Liver (tissue), 9 donors: ENCODE results near the gene GINS2. TPM values are rescaled to one million over a fixed set of nuclear protein-coding genes. Genes with fewer than 3 reads are reported as not detected.

Experiments
- DNase-seq: peaks from one replicate; pipeline ENCODE4 v3.0.0-alpha.2; 2017; ENCODE audit warnings: low spot score
- H3K27ac ChIP-seq, 2 donors: one replicate each; pipeline ENCODE4 v1.7.0; 2013; ENCODE audit warnings: inconsistent platforms in 2 of 2, low read length in 2 of 2, control low read depth in 1 of 2, low read depth in 1 of 2, mild to moderate bottlenecking in 1 of 2
- H3K27me3 ChIP-seq, 4 donors: one replicate each; pipeline versions ENCODE4 v1.6.1 to v1.7.0; 2013; ENCODE audit warnings: low read length in 3 of 4, inconsistent platforms in 1 of 4, mild to moderate bottlenecking in 1 of 4, moderate library complexity in 1 of 4; ENCODE audit not compliant: control insufficient read depth in 4 of 4, insufficient read depth in 4 of 4
- H3K36me3 ChIP-seq, 4 donors: one replicate each; pipeline versions ENCODE4 v1.6.1 to v1.7.0; 2013; ENCODE audit warnings: low read length in 3 of 4, mild to moderate bottlenecking in 3 of 4, low read depth in 1 of 4, moderate library complexity in 1 of 4; ENCODE audit not compliant: control insufficient read depth in 4 of 4, insufficient read depth in 3 of 4
- H3K4me1 ChIP-seq, 4 donors: one replicate each; pipeline versions ENCODE4 v1.6.1 to v1.7.0; 2013; ENCODE audit warnings: low read length in 3 of 4, mild to moderate bottlenecking in 3 of 4, moderate library complexity in 1 of 4; ENCODE audit not compliant: control insufficient read depth in 4 of 4, insufficient read depth in 4 of 4
- H3K4me3 ChIP-seq, 3 donors: one replicate each; pipeline versions ENCODE4 v1.6.1 to v1.7.0; 2013; ENCODE audit warnings: low read length in 3 of 3, control low read depth in 1 of 3, low read depth in 1 of 3, mild to moderate bottlenecking in 1 of 3
- H3K9ac ChIP-seq, 2 donors: one replicate each; pipeline ENCODE4 v1.7.0; 2013; ENCODE audit warnings: low read length in 2 of 2, mild to moderate bottlenecking in 2 of 2, moderate library complexity in 2 of 2, control low read depth in 1 of 2, low read depth in 1 of 2
- H3K9me3 ChIP-seq, 4 donors: one replicate each; pipeline versions ENCODE4 v1.6.1 to v1.7.0; 2013; ENCODE audit warnings: low read length in 3 of 4; ENCODE audit not compliant: control insufficient read depth in 4 of 4
- ATF3 ChIP-seq: IDR thresholded peaks from 2 replicates; pipeline ENCODE4 v1.6.1; 2016; ENCODE audit warnings: antibody characterized with exemption
- CTCF ChIP-seq: fragments of 150-350 bp; IDR thresholded peaks from 2 replicates; pipeline ENCODE4 v1.5.1; 2017; ENCODE audit warnings: improper control_type of control experiment, low read depth, low read length; ENCODE audit not compliant: missing input control
- FOXA1 ChIP-seq: IDR thresholded peaks from 2 replicates; pipeline ENCODE4 v1.6.1; 2016; ENCODE audit warnings: antibody characterized with exemption
- FOXA2 ChIP-seq: IDR thresholded peaks from 2 replicates; pipeline ENCODE4 v1.6.1; 2016; ENCODE audit warnings: antibody characterized with exemption
- GABPA ChIP-seq, 2 donors: IDR thresholded peaks in 1 of 2; conservative IDR thresholded peaks in 1 of 2; 2 replicates each; pipeline ENCODE4 v1.6.1; 2016; ENCODE audit warnings: antibody characterized with exemption in 2 of 2, mild to moderate bottlenecking in 1 of 2, moderate library complexity in 1 of 2
- HNF4A ChIP-seq, 2 donors: conservative IDR thresholded peaks; 2 replicates each; pipeline ENCODE4 v1.6.1; 2016; ENCODE audit warnings: antibody characterized with exemption in 2 of 2, mild to moderate bottlenecking in 2 of 2
- HNF4G ChIP-seq: IDR thresholded peaks from 2 replicates; pipeline ENCODE4 v1.6.1; 2016; ENCODE audit warnings: antibody characterized with exemption
- JUND ChIP-seq, 2 donors: IDR thresholded peaks; 2 replicates each; pipeline ENCODE4 v1.6.1; 2016; ENCODE audit warnings: antibody characterized with exemption in 2 of 2
- MAX ChIP-seq: IDR thresholded peaks from 2 replicates; pipeline ENCODE4 v1.6.1; 2016; ENCODE audit warnings: antibody characterized with exemption
- NR2F2 ChIP-seq: IDR thresholded peaks from 2 replicates; pipeline ENCODE4 v1.6.1; 2016; ENCODE audit warnings: antibody characterized with exemption
- RAD21 ChIP-seq, 2 donors: IDR thresholded peaks; 2 replicates each; pipeline ENCODE4 v1.6.1; 2016; ENCODE audit warnings: antibody characterized with exemption in 2 of 2, mild to moderate bottlenecking in 2 of 2
- RXRA ChIP-seq, 2 donors: IDR thresholded peaks; 2 replicates each; pipeline ENCODE4 v1.6.1; 2017 to 2018; ENCODE audit warnings: antibody characterized with exemption in 2 of 2, mild to moderate bottlenecking in 1 of 2
- SP1 ChIP-seq: IDR thresholded peaks from 2 replicates; pipeline ENCODE4 v1.6.1; 2018; ENCODE audit warnings: antibody characterized with exemption, mild to moderate bottlenecking
- TAF1 ChIP-seq: conservative IDR thresholded peaks from 2 replicates; pipeline ENCODE4 v1.6.1; 2016; ENCODE audit warnings: antibody characterized with exemption, mild to moderate bottlenecking
- YY1 ChIP-seq: IDR thresholded peaks from 2 replicates; pipeline ENCODE4 v1.6.1; 2016; ENCODE audit warnings: antibody characterized with exemption, mild to moderate bottlenecking
- ZBTB33 ChIP-seq: IDR thresholded peaks from 2 replicates; pipeline ENCODE4 v1.6.1; 2016; ENCODE audit warnings: antibody characterized with exemption
- WGBS: extraction: QIAGEN DNeasy Blood & Tissue Kit; methylation state at CpG from one replicate; pipeline ENCODE4 v1.1.7; 2013; 5-methylcytosine and 5-hydroxymethylcytosine counted together
- polyA plus RNA-seq, 2 donors: library from polyadenylated mRNA; stranded (reverse) in 1 of 2; unstranded in 1 of 2; fragments of 200-250 nt in 1 of 2; fragments of >200 nt in 1 of 2; fragmentation: Nextera tagmentation in 1 of 2; extraction: Ambion mirVana in 1 of 2; gene quantifications; one replicate each; pipeline versions ENCODE4 v1.2.1 to v1.2.3, GENCODE V29; 2013 to 2015
- total RNA-seq, 2 donors: library from RNA; depleted of rRNA; stranded (reverse); fragments of >200 nt; gene quantifications; one replicate each; pipeline ENCODE4 v1.2.3, GENCODE V29; 2014
- donor health status: healthy.
- donor health status: healthy.
- donor health status: healthy.
- donor health status: healthy.
- donor health status: healthy.

Gene GINS2
- total and polyA plus RNA-seq, 4 donors, result 0.17 to 9.3 (median 0.86) TPM

GRCh38 chr16:85629326-85629725 lies 59.4 kb downstream of the GINS2 start:
- 97% methylated on average over 10 of the region's 10 CpGs for WGBS
- DNase-seq, result no peak
- no peak overlapping the region for H3K4me3 ChIP-seq
- peaks cover 0 to 4% (median 0%) of the 10 kb centered on the region in 4 donors for H3K36me3 ChIP-seq
- H3K9ac ChIP-seq, result no peak overlapping the region
- H3K27me3 ChIP-seq, result no peaks in the 10 kb centered on the region
- peaks cover 11 to 48% (median 25%) of the 10 kb centered on the region in 4 donors for H3K4me1 ChIP-seq
- H3K27ac ChIP-seq, result no peak overlapping the region
- peaks cover 0 to 2% (median 0%) of the 10 kb centered on the region in 4 donors for H3K9me3 ChIP-seq
- TF ChIP-seq GABPA (IDR thresholded peaks at IDR 0.05 in 1 of 2, conservative IDR thresholded peaks at IDR 0.05 in 1 of 2), result no peak
- no peak for TF ChIP-seq ZBTB33
- TF ChIP-seq MAX, result no peak
- no peak for TF ChIP-seq FOXA1
- TF ChIP-seq FOXA2, result no peak
- no peak for TF ChIP-seq YY1
- TF ChIP-seq ATF3, result no peak
- no peak for TF ChIP-seq SP1
- TF ChIP-seq HNF4G, result no peak

- Histone ChIP-seq H3K4me3 (no peak overlapping the region), H3K27ac (no peak overlapping the region), H3K4me1 (peaks cover 11 to 46% (median 23%) of the 10 kb centered on the region in 4 donors), H3K9me3 (peaks cover 0 to 2% (median 0%) of the 10 kb centered on the region in 4 donors), H3K9ac (no peak overlapping the region), H3K36me3 (no peaks in the 10 kb centered on the region), H3K27me3 (no peaks in the 10 kb centered on the region)
- no peak for TF ChIP-seq NR2F2
- TF ChIP-seq GABPA (IDR thresholded peaks at IDR 0.05 in 1 of 2, conservative IDR thresholded peaks at IDR 0.05 in 1 of 2), result no peak
- TF ChIP-seq TAF1, result no peak
- TF ChIP-seq ATF3, result no peak
- no peak for TF ChIP-seq ZBTB33
- no peak for TF ChIP-seq RAD21 (IDR thresholded peaks at IDR 0.05)
- no peak for DNase-seq
- WGBS, result 97% methylated on average over 14 of the region's 14 CpGs
These were observed 60.1 kb downstream of the GINS2 start for GRCh38 chr16:85628645-85629044.

- Histone ChIP-seq H3K9me3 (peaks cover 0 to 2% (median 0%) of the 10 kb centered on the region in 4 donors), H3K27ac (no peak overlapping the region), H3K9ac (no peak overlapping the region), H3K4me3 (no peak overlapping the region), H3K36me3 (no peaks in the 10 kb centered on the region), H3K27me3 (no peaks in the 10 kb centered on the region), H3K4me1 (peaks cover 11 to 46% (median 24%) of the 10 kb centered on the region in 4 donors)
- TF ChIP-seq SP1, result no peak
- TF ChIP-seq ATF3, result no peak
- no peak for TF ChIP-seq TAF1
- no peak for TF ChIP-seq FOXA1
- TF ChIP-seq RAD21 (IDR thresholded peaks at IDR 0.05), result no peak
- TF ChIP-seq JUND (IDR thresholded peaks at IDR 0.05), result no peak
- TF ChIP-seq RXRA (IDR thresholded peaks at IDR 0.05), result no peak
- no peak for TF ChIP-seq ZBTB33
- TF ChIP-seq MAX, result no peak
- no peak for TF ChIP-seq CTCF
- no peak for TF ChIP-seq GABPA (IDR thresholded peaks at IDR 0.05 in 1 of 2, conservative IDR thresholded peaks at IDR 0.05 in 1 of 2)
- TF ChIP-seq HNF4A (conservative IDR thresholded peaks at IDR 0.05), result no peak
- TF ChIP-seq HNF4G, result no peak
- no peak for TF ChIP-seq FOXA2
- 89% methylated on average over 5 of the region's 5 CpGs for WGBS
- DNase-seq, result no peak
These were observed 60.5 kb downstream of the GINS2 start for GRCh38 chr16:85628265-85628556.
